A549 (cell line): ENCODE measurements around the gene PAQR5. TPM values are rescaled to one million over a fixed set of nuclear protein-coding genes. Genes with fewer than 3 reads are reported as not detected.

Experiments used
- ATAC-seq, 2 experiments: fragments of 200-7000 bp in 1 of 2; fragments of >200 bp in 1 of 2; cut with Nextera tagmentation in 1 of 2; cut with Tn5 transposase in 1 of 2; 3 replicates each; pipeline versions ENCODE4 v1.8.0 to v1.9.1; 2018 to 2020; ENCODE audit warnings: mild to moderate bottlenecking in 1 of 2, moderate library complexity in 1 of 2
- CTCF ChIA-PET: fragments of 300-600 bp; sonication (Branson Sonifier 250); formaldehyde crosslinking; extraction: SDS; loops from one replicate; lab custom pipeline; 2021; ENCODE audit warnings: antibody characterized with exemption, inconsistent platforms; lab: Yijun Ruan, JAX
- POLR2A ChIA-PET: fragments of 350-600 bp; formaldehyde crosslinking; extraction: SDS; loops from one replicate; lab custom pipeline; 2021; ENCODE audit warnings: antibody characterized with exemption, inconsistent platforms; lab: Yijun Ruan, JAX
- DNase-seq, 2 experiments: peaks; one replicate each; pipeline versions ENCODE4 v3.0.0 to v3.0.0-alpha.2; 2011 to 2016; ENCODE audit warnings: low read depth in 1 of 2, low spot score in 1 of 2
- FAIRE-seq: peaks from 2 replicates; lab custom pipeline; 2011; peaks lifted over from hg19 to GRCh38; lab: Jason Lieb, UNC
- H3K27ac ChIP-seq, 2 experiments: fragments of >200 bp; sonication (Bioruptor Twin); formaldehyde crosslinking; 3 replicates each; pipeline ENCODE4 v1.5.1; 2016 to 2017
- H3K4me1 ChIP-seq: fragments of >200 bp; sonication (Bioruptor Twin); formaldehyde crosslinking; 3 replicates; pipeline ENCODE4 v1.6.1; 2016
- H3K4me2 ChIP-seq: fragments of >200 bp; sonication (Bioruptor Twin); formaldehyde crosslinking; 3 replicates; pipeline ENCODE4 v1.6.1; 2016
- H3K4me3 ChIP-seq: fragments of >200 bp; sonication (Bioruptor Twin); formaldehyde crosslinking; 3 replicates; pipeline ENCODE4 v1.5.1; 2016
- H3K9me3 ChIP-seq: fragments of >200 bp; sonication (Bioruptor Twin); formaldehyde crosslinking; 3 replicates; pipeline ENCODE4 v1.6.1; 2016
- BHLHE40 ChIP-seq: IDR thresholded peaks from 2 replicates; pipeline ENCODE4 v1.6.1; 2012; ENCODE audit warnings: low read depth, low read length, inconsistent platforms
- CBX2 ChIP-seq: fragments of 200-600 bp; sonication (generic); IDR thresholded peaks from 2 replicates; pipeline ENCODE4 v1.6.1; 2016; ENCODE audit warnings: low read depth, mild to moderate bottlenecking, borderline replicate concordance
- CEBPB ChIP-seq, 2 experiments: fragments of >200 bp in 1 of 2; sonication (Bioruptor Twin) in 1 of 2; formaldehyde crosslinking in 1 of 2; IDR thresholded peaks; 2 replicates each; pipeline ENCODE4 v1.6.1; 2012 to 2016
- CHD2 ChIP-seq: fragments of 150-350 bp; IDR thresholded peaks from 2 replicates; pipeline ENCODE4 v1.6.1; 2014; ENCODE audit warnings: low read length; ENCODE audit not compliant: partially characterized antibody
- CHD4 ChIP-seq: fragments of 200-600 bp; sonication (generic); IDR thresholded peaks from 2 replicates; pipeline ENCODE4 v1.6.1; 2016; ENCODE audit warnings: antibody characterized with exemption, mild to moderate bottlenecking, borderline replicate concordance
- EHMT2 ChIP-seq: fragments of 200-600 bp; sonication (generic); IDR thresholded peaks from 2 replicates; pipeline ENCODE4 v1.6.1; 2016; ENCODE audit warnings: antibody characterized with exemption, low read depth, mild to moderate bottlenecking, moderate library complexity
- ESRRA ChIP-seq: fragments of 150-350 bp; IDR thresholded peaks from 2 replicates; pipeline ENCODE4 v1.6.1; 2014; ENCODE audit warnings: mild to moderate bottlenecking, low read length, borderline replicate concordance
- FOSB ChIP-seq: fragments of 250-450 bp; sonication (Bioruptor Pico); IDR thresholded peaks from 2 replicates; pipeline ENCODE4 v1.5.0; 2020; ENCODE audit warnings: mild to moderate bottlenecking, moderate library complexity
- HEYL ChIP-seq: fragments of 250-450 bp; sonication (Bioruptor Pico); IDR thresholded peaks from 2 replicates; pipeline ENCODE4 v1.8.0; 2021; ENCODE audit warnings: mild to moderate bottlenecking, moderate library complexity
- HOXA7 ChIP-seq: fragments of 250-450 bp; sonication (Bioruptor Pico); IDR thresholded peaks from 2 replicates; pipeline ENCODE4 v1.5.0; 2020; ENCODE audit warnings: mild to moderate bottlenecking, moderate library complexity
- HOXB13 ChIP-seq: fragments of 250-450 bp; sonication (Bioruptor Pico); IDR thresholded peaks from 2 replicates; pipeline ENCODE4 v1.5.0; 2020; ENCODE audit warnings: low read depth, mild to moderate bottlenecking, moderate library complexity
- MAZ ChIP-seq: fragments of 150-350 bp; IDR thresholded peaks from 2 replicates; pipeline ENCODE4 v1.6.1; 2014; ENCODE audit warnings: antibody characterized with exemption, low read depth, low read length, borderline replicate concordance
- NPAS2 ChIP-seq: fragments of 250-450 bp; sonication (Bioruptor Pico); IDR thresholded peaks from 2 replicates; pipeline ENCODE4 v1.8.0; 2022; ENCODE audit warnings: mild to moderate bottlenecking, moderate library complexity, borderline replicate concordance
- NR3C1 ChIP-seq: fragments of >200 bp; sonication (Bioruptor Twin); formaldehyde crosslinking; IDR thresholded peaks from 3 replicates; pipeline ENCODE4 v1.6.1; 2017
- POLR2A ChIP-seq: IDR thresholded peaks from 2 replicates; pipeline ENCODE4 v1.6.1; 2012; ENCODE audit warnings: mild to moderate bottlenecking, low read length
- POLR2AphosphoS2 ChIP-seq: conservative IDR thresholded peaks from 2 replicates; pipeline ENCODE4 v1.6.1; 2012; ENCODE audit warnings: low read length, improper control_type of control experiment, inconsistent platforms
- RAD21 ChIP-seq, 2 experiments: fragments of >200 bp in 1 of 2; sonication (Bioruptor Twin) in 1 of 2; formaldehyde crosslinking in 1 of 2; IDR thresholded peaks in 1 of 2; conservative IDR thresholded peaks in 1 of 2; 2 replicates in 1 of 2; 3 replicates in 1 of 2; pipeline ENCODE4 v1.6.1; 2012 to 2018; ENCODE audit warnings: inconsistent platforms in 1 of 2
- RARB ChIP-seq: fragments of 250-450 bp; sonication (Bioruptor Pico); IDR thresholded peaks from 2 replicates; pipeline ENCODE4 v1.8.0; 2021; ENCODE audit warnings: mild to moderate bottlenecking, moderate library complexity
- RCOR1 ChIP-seq: fragments of 150-350 bp; IDR thresholded peaks from 2 replicates; pipeline ENCODE4 v1.6.1; 2014; ENCODE audit warnings: antibody characterized with exemption, low read length, low read depth
- TFCP2L1 ChIP-seq: fragments of 250-450 bp; sonication (Bioruptor Pico); IDR thresholded peaks from 2 replicates; pipeline ENCODE4 v1.5.0; 2021; ENCODE audit warnings: mild to moderate bottlenecking
- TP53 ChIP-seq: fragments of 250-450 bp; sonication (Bioruptor Pico); IDR thresholded peaks from 2 replicates; pipeline ENCODE4 v1.5.0; 2021; ENCODE audit warnings: mild to moderate bottlenecking, moderate library complexity
- ZC3H11A ChIP-seq: fragments of 450-650 bp; IDR thresholded peaks from 2 replicates; pipeline ENCODE4 v1.6.1; 2014; ENCODE audit warnings: antibody characterized with exemption, mild to moderate bottlenecking
- ZFP36 ChIP-seq: fragments of 450-650 bp; IDR thresholded peaks from 2 replicates; pipeline ENCODE4 v1.6.1; 2014; ENCODE audit warnings: borderline replicate concordance; ENCODE audit not compliant: partially characterized antibody
- ZSCAN20 ChIP-seq: fragments of 250-450 bp; sonication (Bioruptor Pico); IDR thresholded peaks from 2 replicates; pipeline ENCODE4 v1.8.0; 2022; ENCODE audit warnings: mild to moderate bottlenecking, moderate library complexity
- WGBS: methylation state at CpG from one replicate; pipeline ENCODE4 v1.1.6; 2017; ENCODE audit errors: missing lambda C conversion rate; 5-methylcytosine and 5-hydroxymethylcytosine counted together
- polyA plus RNA-seq, 4 experiments: library from polyadenylated mRNA; depleted of rRNA in 3 of 4; stranded (reverse); fragments of >200 nt; fragmentation: RNase III in 1 of 4; extraction: RNeasy Plus Mini Kit Qiagen cat#74134 plus additional on column Dnase treatment in 1 of 4; gene quantifications; 2 replicates in 3 of 4; 3 replicates in 1 of 4; pipeline ENCODE4 v1.2.3, GENCODE V29; 2011 to 2017
- TF ChIP-seq, protein P1 (sequence below): fragments of >200 bp; sonication (Bioruptor Twin); formaldehyde crosslinking; IDR thresholded peaks from 3 replicates; pipeline ENCODE4 v1.5.1; 2016
- TF ChIP-seq, protein P2 (sequence below): IDR thresholded peaks from 2 replicates; pipeline ENCODE4 v1.6.1; 2012

PAQR5 gene
- polyA plus RNA-seq, 2 of the 4 experiments (the other 2 are of a cell fraction): 104 to 114 TPM

DNA sequence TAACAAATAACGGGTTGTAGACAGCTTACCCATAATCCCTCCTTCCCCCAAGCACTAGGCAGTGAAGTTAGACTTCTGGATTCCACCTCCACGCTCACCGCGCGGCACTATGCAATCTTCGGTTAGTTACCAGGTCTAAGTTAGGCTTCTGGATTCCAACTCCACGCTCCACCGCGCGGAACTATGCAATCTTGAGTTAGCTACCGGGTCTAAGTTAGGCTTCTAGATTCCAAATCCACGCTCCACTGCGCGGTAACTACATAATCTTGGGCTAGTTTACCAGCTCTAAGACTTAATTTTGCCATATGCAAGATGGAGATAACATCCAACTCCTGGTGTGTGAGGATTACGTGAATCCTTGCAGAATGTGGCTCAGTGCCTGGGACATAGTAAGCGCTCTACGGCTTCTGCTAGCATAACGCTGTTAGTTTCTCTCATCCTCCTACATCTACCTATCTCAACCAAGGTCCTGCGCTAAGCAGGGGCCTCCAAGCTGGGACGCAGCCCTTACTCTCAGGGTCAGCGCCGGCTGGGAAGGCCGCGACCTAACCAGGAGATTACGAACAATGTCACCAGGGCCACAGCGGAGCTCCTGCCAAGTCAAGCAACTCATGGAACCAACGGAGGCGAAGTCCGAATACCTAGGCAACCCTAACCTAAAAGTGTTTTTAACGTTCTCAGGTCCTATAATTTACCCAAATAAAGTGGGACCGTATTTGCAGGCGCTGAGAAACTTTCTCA lies 153.4 kb downstream of the PAQR5 start:
- peaks cover 36% of the 10 kb centered on the region for H3K4me1 ChIP-seq
- no peak for FAIRE-seq
- ATAC-seq: peak; percentile 64 to 67
- TF ChIP-seq FOSB (peak; percentile 49; the same call in 1 of the 2 replicates), RARB (CRISPR knock-in tag) (0 out of 2 replicates have a peak, but pooled peaks have one; percentile 25), TFCP2L1 (CRISPR knock-in tag) (peak; percentile 57; the same call in 1 of the 2 replicates), HOXB13 (CRISPR knock-in tag) (peak; percentile 46; the same call in 1 of the 2 replicates), HOXA7 (CRISPR knock-in tag) (0 out of 2 replicates have a peak, but pooled peaks have one; percentile 56), BHLHE40 (no peak)
- TF ChIP-seq, protein P1, sequence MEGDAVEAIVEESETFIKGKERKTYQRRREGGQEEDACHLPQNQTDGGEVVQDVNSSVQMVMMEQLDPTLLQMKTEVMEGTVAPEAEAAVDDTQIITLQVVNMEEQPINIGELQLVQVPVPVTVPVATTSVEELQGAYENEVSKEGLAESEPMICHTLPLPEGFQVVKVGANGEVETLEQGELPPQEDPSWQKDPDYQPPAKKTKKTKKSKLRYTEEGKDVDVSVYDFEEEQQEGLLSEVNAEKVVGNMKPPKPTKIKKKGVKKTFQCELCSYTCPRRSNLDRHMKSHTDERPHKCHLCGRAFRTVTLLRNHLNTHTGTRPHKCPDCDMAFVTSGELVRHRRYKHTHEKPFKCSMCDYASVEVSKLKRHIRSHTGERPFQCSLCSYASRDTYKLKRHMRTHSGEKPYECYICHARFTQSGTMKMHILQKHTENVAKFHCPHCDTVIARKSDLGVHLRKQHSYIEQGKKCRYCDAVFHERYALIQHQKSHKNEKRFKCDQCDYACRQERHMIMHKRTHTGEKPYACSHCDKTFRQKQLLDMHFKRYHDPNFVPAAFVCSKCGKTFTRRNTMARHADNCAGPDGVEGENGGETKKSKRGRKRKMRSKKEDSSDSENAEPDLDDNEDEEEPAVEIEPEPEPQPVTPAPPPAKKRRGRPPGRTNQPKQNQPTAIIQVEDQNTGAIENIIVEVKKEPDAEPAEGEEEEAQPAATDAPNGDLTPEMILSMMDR: no peak
- H3K9me3 ChIP-seq: no peaks in the 10 kb centered on the region
- ChIA-PET CTCF (interaction anchor here (0.9 to 5.2 kb wide), 11 partner anchors 10 to 420 kb away, joined by 3 to 41 read pairs (median 3); no protein-coding TSS in a partner anchor), POLR2A (interaction anchor here (0.7 to 4.2 kb wide), 20 partner anchors 11 to 1453 kb away, joined by 3 to 112 read pairs (median 4); partner anchors contain the start of genes KIF23, PAQR5 and TLE3)
- H3K27ac ChIP-seq: peak overlapping the region; percentile 90 to 93
- peak overlapping the region; percentile 82 for H3K4me2 ChIP-seq
- WGBS: 44% methylated on average over 32 of the region's 32 CpGs
- peak in 1 of 2 experiments; percentile 45 for DNase-seq
- peak overlapping the region; percentile 94 for H3K4me3 ChIP-seq

DNA sequence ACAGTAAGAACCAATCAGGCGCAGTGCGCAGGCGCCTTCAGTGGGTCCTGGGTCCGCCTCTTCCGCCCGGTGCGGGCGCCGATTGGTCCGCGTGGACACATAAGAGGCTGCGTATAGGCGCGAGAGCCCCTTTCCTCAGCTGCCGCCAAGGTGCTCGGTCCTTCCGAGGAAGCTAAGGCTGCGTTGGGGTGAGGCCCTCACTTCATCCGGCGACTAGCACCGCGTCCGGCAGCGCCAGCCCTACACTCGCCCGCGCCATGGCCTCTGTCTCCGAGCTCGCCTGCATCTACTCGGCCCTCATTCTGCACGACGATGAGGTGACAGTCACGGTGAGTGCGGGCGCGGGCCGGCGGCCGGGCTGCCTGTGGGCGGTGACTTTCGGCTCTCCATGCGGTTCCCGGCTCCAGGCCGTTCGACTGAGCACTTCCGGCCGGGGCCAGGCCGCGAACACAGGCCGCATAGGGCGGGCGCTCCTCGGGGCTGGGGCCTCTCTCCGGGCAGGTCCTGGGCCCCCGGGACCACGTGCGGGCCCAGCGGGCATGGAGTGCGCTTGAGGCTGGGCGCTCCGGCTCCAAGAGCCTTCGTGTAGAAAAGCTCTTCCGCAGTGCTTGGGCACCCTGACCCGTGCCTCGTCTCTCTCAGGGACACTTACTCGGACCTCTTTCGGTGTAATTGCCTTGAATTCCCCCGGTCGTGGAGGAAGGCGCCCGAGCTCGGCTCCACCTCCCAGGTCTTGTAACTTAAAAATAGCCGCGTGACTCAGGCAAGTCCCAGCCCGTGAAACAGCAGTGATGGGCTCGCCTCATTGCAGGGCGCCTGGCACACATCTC lies 154.2 kb downstream of the PAQR5 start, which contains the start of gene RPLP1:
TSS of gene RPLP1 (plus strand) at position 127 of the 830 bp plus-strand sequence. CDS start at position 258, 131 bp downstream.
- Histone ChIP-seq H3K4me2 (peak within 1 kb of the TSS; percentile 93), H3K9me3 (no peaks in the 10 kb centered on the region), H3K4me1 (peaks cover 36% of the 10 kb centered on the region), H3K27ac (peak within 1 kb of the TSS; percentile 90 to 93), H3K4me3 (peak within 1 kb of the TSS; percentile 94)
- ChIA-PET POLR2A (interaction anchor here (0.7 to 4.2 kb wide), 19 partner anchors 10 to 1055 kb away, joined by 3 to 112 read pairs (median 5); partner anchors contain the start of genes KIF23, PAQR5 and TLE3), CTCF (interaction anchor here (0.6 to 5.2 kb wide), 7 partner anchors 9 to 394 kb away, joined by 3 to 41 read pairs (median 5); no protein-coding TSS in a partner anchor)
- DNase-seq: peak; percentile 94 to 97
- WGBS: under 1% methylated on average over 58 of the region's 77 CpGs
- no peak for FAIRE-seq
- ATAC-seq: peak; percentile 80 to 88
- no peak for TF ChIP-seq HOXB13 (CRISPR knock-in tag)
- TF ChIP-seq NR3C1: no peak
- TF ChIP-seq RARB (CRISPR knock-in tag): no peak
- TF ChIP-seq, protein P2, sequence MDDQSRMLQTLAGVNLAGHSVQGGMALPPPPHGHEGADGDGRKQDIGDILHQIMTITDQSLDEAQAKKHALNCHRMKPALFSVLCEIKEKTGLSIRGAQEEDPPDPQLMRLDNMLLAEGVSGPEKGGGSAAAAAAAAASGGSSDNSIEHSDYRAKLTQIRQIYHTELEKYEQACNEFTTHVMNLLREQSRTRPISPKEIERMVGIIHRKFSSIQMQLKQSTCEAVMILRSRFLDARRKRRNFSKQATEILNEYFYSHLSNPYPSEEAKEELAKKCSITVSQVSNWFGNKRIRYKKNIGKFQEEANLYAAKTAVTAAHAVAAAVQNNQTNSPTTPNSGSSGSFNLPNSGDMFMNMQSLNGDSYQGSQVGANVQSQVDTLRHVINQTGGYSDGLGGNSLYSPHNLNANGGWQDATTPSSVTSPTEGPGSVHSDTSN: peak; percentile 86
- TF ChIP-seq CHD2: peak; percentile 35
- no peak for TF ChIP-seq ZC3H11A
- TF ChIP-seq ZSCAN20 (CRISPR knock-in tag): no peak
- no peak for TF ChIP-seq RCOR1
- TF ChIP-seq CEBPB (IDR thresholded peaks at IDR 0.05): 0 out of 4 replicates have a peak, but pooled peaks of 1 of the 2 experiments have one; percentile 29
- no peak for TF ChIP-seq RAD21 (conservative IDR thresholded peaks at IDR 0.05 in 1 of 2, IDR thresholded peaks at IDR 0.05 in 1 of 2)
- TF ChIP-seq POLR2AphosphoS2: peak; percentile 39; the same call in 1 of the 2 replicates
- TF ChIP-seq EHMT2: no peak
- TF ChIP-seq MAZ: 0 out of 2 replicates have a peak, but pooled peaks have one; percentile 45
- no peak; the same call in 1 of the 2 replicates for TF ChIP-seq TP53 (CRISPR knock-in tag)
- TF ChIP-seq, protein P1: no peak
- TF ChIP-seq FOSB: 0 out of 2 replicates have a peak, but pooled peaks have one; percentile 29
- TF ChIP-seq POLR2A: peak; percentile 100
- TF ChIP-seq CBX2: no peak
- TF ChIP-seq ZFP36: no peak
- peak; percentile 88 for TF ChIP-seq HOXA7 (CRISPR knock-in tag)
- TF ChIP-seq HEYL: no peak
- no peak for TF ChIP-seq BHLHE40
- no peak for TF ChIP-seq NPAS2 (CRISPR knock-in tag)
- no peak for TF ChIP-seq ESRRA
- no peak for TF ChIP-seq CHD4
